Measurements from ENCODE around the gene DLX1.

Gene DLX1

DNA sequence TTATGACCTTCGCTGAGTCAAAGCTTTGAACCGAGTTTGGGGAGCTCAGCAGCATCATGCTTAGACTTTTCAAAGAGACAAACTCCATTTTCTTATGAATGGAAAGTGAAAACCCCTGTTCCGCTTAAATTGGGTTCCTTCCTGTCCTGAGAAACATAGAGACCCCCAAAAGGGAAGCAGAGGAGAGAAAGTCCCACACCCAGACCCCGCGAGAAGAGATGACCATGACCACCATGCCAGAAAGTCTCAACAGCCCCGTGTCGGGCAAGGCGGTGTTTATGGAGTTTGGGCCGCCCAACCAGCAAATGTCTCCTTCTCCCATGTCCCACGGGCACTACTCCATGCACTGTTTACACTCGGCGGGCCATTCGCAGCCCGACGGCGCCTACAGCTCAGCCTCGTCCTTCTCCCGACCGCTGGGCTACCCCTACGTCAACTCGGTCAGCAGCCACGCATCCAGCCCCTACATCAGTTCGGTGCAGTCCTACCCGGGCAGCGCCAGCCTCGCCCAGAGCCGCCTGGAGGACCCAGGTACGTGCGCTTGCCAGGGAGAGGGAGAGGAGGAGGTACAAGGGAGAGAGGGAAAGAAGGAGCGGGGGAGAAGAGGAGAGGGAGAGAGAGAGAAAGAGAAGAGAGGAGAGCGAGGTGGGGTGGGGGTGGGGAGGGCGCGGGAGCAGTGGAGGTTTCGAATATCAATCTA is at the start of gene DLX1:
DLX1 (plus strand) TSS at position 48 of the 700 bp plus-strand sequence; CDS start at position 219, 171 bp downstream.
- peak within 1 kb of the TSS; percentile 41 for H3K4me3 ChIP-seq (ENCODE audit: low read depth, low read length)
- TF ChIP-seq, protein P1, sequence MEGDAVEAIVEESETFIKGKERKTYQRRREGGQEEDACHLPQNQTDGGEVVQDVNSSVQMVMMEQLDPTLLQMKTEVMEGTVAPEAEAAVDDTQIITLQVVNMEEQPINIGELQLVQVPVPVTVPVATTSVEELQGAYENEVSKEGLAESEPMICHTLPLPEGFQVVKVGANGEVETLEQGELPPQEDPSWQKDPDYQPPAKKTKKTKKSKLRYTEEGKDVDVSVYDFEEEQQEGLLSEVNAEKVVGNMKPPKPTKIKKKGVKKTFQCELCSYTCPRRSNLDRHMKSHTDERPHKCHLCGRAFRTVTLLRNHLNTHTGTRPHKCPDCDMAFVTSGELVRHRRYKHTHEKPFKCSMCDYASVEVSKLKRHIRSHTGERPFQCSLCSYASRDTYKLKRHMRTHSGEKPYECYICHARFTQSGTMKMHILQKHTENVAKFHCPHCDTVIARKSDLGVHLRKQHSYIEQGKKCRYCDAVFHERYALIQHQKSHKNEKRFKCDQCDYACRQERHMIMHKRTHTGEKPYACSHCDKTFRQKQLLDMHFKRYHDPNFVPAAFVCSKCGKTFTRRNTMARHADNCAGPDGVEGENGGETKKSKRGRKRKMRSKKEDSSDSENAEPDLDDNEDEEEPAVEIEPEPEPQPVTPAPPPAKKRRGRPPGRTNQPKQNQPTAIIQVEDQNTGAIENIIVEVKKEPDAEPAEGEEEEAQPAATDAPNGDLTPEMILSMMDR (IDR thresholded peaks at IDR 0.05; ENCODE audit: low read depth, low read length): no peak
- in situ Hi-C loops (cut with HindIII; ENCODE audit: low sequenced_read_pairs): no loop called here
- no peak for DNase-seq (ENCODE audit: low read depth, low spot score)

DNA sequence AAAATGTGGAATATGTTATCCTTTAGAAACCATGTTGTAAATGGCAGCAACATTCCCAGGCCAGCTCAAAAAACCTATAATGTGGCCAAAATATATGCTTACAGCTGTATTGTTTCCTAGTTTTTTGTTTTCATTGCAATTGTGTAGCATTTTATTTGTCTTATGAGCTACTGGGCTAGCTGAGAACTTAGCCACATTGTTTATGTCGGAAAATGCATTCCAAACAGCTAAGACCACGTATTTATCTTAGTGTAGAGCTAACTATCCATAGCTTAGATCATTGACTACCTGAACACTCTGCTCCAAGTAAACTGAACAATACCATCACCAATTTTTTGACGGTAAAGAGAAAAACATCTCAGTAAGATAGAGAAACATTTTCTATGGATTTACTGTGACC is 47.2 kb upstream of the DLX1 start:
- TF ChIP-seq, protein P1 (IDR thresholded peaks at IDR 0.05; ENCODE audit: low read depth, low read length): no peak
- no peak overlapping the region for H3K4me3 ChIP-seq (ENCODE audit: low read depth, low read length)
- in situ Hi-C loops (cut with HindIII; ENCODE audit: low sequenced_read_pairs): no loop called here
- no peak for DNase-seq (ENCODE audit: low read depth, low spot score)

DNA sequence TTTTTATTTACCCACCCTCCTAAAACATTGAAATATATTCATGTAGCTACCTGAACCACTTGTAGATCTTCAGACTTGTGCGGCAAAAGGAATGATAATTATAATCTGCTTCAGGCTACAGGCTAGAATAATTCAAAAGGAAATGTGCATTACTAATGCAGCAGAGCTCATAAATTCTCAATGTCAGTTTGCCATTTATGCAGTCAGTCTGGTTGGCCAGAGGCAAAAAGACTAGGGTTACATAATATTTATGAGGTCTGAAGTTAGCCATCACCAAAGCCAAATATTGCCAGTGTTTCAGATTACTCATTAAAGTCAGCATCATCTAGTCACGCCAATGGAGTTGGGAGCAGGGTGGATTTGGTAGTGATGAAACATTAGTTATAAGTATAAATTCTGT is 46.7 kb upstream of the DLX1 start:
- in situ Hi-C loops (cut with HindIII; ENCODE audit: low sequenced_read_pairs): no loop called here
- H3K4me3 ChIP-seq (ENCODE audit: low read depth, low read length): no peak overlapping the region
- no peak for DNase-seq (ENCODE audit: low read depth, low spot score)
- TF ChIP-seq, protein P1 (IDR thresholded peaks at IDR 0.05; ENCODE audit: low read depth, low read length): no peak

DNA sequence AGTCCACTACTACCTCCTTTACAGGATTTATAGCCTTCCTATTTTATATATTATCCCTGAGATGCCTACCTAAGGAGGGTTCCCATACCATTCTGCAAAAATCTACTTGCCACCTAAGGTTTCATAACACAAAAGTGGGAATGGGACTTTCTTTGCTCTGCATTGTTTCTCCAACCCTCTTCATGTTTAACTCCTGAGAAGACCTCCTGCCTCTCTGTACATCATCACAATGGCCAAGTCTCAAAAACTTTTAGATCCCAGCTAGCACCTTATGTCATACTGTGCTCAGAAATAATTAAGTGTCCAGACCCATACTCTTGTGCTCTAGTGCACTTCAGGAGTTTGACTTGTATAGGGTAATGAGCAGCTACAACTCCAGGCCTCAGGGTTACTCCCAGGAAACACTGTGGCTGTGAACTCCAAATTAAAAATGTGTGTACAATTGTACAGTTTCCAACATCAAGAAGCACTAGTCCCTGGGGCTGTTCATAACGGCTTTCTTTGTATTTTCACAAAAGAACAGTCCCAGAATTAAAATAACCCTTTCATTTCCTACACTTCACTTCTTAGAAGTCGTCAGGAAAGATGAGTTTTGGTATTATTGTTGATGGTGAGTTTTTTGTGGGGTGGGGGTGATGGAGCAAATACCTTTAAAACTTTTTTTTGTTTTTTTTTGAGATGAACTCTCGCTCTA is 46.1 kb upstream of the DLX1 start:
- in situ Hi-C loops (cut with HindIII; ENCODE audit: low sequenced_read_pairs): no loop called here
- no peak for DNase-seq (ENCODE audit: low read depth, low spot score)
- TF ChIP-seq, protein P1 (IDR thresholded peaks at IDR 0.05; ENCODE audit: low read depth, low read length): no peak
- H3K4me3 ChIP-seq (ENCODE audit: low read depth, low read length): no peak overlapping the region

DNA sequence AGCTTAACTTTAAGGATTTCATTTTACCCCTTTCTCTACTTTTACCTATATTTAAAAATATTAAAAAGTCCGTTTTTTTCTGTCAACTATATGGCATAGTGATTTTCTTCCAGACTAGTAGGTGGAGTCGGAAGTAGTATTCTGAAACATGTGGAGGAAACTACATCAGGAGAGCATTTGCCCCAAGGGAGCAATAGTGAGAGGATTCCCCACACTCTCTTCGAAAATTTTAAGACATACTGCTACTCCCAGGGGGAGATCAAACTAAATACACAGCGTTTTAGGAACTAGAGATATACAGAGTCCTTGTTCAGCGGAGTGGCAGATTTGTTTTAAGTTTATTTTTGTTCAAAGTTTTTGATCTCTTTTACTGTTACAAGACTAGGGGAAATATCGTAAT is 45.0 kb upstream of the DLX1 start:
- no peak overlapping the region for H3K4me3 ChIP-seq (ENCODE audit: low read depth, low read length)
- DNase-seq (ENCODE audit: low read depth, low spot score): no peak
- in situ Hi-C loops (cut with HindIII; ENCODE audit: low sequenced_read_pairs): no loop called here
- TF ChIP-seq, protein P1 (IDR thresholded peaks at IDR 0.05; ENCODE audit: low read depth, low read length): no peak

DNA sequence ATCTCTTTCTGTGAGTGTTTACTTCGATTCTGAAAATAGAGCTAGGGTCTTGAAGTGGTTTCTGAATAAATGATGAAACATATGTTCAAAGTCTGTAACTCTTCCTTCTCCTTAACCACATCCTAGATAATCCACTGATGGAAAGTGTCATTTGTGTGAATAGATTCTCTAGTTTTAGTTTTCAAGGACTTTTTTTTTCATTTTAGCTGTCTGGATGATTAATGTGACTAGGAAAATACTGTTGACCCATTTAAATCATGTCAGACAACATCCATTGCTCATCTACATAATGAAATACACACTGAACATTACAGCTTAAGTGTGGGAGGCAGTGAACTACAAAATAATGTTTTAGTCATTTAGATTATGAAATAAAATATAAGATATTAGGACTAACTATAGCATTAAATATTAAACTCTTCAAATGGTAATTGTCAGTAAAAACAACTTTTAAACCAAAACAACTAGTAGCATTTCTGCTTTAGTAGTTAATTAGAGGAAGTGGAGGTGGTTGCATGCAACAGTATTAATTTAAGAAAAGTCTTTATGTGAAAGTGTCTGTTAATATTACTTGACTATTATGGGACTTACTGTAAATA is 39.1 kb upstream of the DLX1 start:
- DNase-seq (ENCODE audit: low read depth, low spot score): no peak
- H3K4me3 ChIP-seq (ENCODE audit: low read depth, low read length): no peak overlapping the region
- TF ChIP-seq, protein P1 (IDR thresholded peaks at IDR 0.05; ENCODE audit: low read depth, low read length): no peak
- in situ Hi-C loops (cut with HindIII; ENCODE audit: low sequenced_read_pairs): no loop called here

All from astrocyte of the spinal cord (primary cell).